Mesothelial cell of epicardium (in vitro differentiated cells): ENCODE measurements around the gene CIB4. TPM values are rescaled to one million over a fixed set of nuclear protein-coding genes. Genes with fewer than 3 reads are reported as not detected.

Experiments
- DNase-seq, 2 experiments: peaks; one replicate each; pipeline ENCODE4 v3.0.0; 2021; ENCODE audit warnings: low spot score in 2 of 2; ENCODE audit not compliant: unreplicated experiment in 2 of 2
- H3K27ac Mint-ChIP-seq: 2 replicates; pipeline ENCODE4 v1.8.0; 2021; ENCODE audit warnings: mixed read lengths
- H3K27me3 Mint-ChIP-seq: 2 replicates; pipeline ENCODE4 v1.8.0; 2021; ENCODE audit warnings: low read depth, mixed read lengths
- H3K36me3 Mint-ChIP-seq: 2 replicates; pipeline ENCODE4 v1.8.0; 2021; ENCODE audit warnings: mixed read lengths
- H3K4me1 Mint-ChIP-seq: 2 replicates; pipeline ENCODE4 v1.8.0; 2021; ENCODE audit warnings: mixed read lengths
- H3K4me3 Mint-ChIP-seq: 2 replicates; pipeline ENCODE4 v1.8.0; 2021; ENCODE audit warnings: mild to moderate bottlenecking, moderate library complexity, mixed read lengths
- H3K9me3 Mint-ChIP-seq: 2 replicates; pipeline ENCODE4 v1.8.0; 2021; ENCODE audit warnings: mixed read lengths
- total RNA-seq: library from RNA; stranded (reverse); gene quantifications from 3 replicates; pipeline ENCODE4 v1.2.1, GENCODE V29; 2021
- TF ChIP-seq, protein P1 (sequence below): fragments of 200-600 bp; sonication (generic); IDR thresholded peaks from one replicate; pipeline ENCODE4 v1.5.0; 2021; ENCODE audit warnings: antibody characterized with exemption; ENCODE audit not compliant: unreplicated experiment

The CIB4 gene
- total RNA-seq, 1 donor from 2014 or later, result not detected

DNA sequence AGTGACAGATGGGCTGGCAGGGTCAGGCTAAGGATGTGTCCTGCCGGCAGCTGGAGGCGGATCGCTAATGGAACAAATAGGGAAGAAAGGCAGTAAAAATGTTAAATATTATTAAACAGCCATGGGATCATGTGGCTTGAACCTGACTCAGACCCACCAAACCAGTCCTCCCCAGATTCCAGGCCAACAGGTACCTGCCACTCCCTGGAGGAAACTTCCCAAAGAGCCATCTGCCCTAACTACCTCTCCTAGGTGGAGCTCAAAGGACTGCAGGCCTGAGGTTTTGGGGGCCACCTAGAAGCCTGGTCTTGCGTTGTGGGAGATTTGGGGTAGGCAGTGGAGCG, 34.3 kb downstream of the CIB4 start:
- TF ChIP-seq, protein P1, sequence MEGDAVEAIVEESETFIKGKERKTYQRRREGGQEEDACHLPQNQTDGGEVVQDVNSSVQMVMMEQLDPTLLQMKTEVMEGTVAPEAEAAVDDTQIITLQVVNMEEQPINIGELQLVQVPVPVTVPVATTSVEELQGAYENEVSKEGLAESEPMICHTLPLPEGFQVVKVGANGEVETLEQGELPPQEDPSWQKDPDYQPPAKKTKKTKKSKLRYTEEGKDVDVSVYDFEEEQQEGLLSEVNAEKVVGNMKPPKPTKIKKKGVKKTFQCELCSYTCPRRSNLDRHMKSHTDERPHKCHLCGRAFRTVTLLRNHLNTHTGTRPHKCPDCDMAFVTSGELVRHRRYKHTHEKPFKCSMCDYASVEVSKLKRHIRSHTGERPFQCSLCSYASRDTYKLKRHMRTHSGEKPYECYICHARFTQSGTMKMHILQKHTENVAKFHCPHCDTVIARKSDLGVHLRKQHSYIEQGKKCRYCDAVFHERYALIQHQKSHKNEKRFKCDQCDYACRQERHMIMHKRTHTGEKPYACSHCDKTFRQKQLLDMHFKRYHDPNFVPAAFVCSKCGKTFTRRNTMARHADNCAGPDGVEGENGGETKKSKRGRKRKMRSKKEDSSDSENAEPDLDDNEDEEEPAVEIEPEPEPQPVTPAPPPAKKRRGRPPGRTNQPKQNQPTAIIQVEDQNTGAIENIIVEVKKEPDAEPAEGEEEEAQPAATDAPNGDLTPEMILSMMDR, result no peak
- Mint-ChIP-seq H3K27me3 (no peaks in the 10 kb centered on the region), H3K27ac (peak overlapping the region; percentile 73), H3K4me3 (no peak overlapping the region), H3K36me3 (no peaks in the 10 kb centered on the region), H3K4me1 (peaks cover 47% of the 10 kb centered on the region), H3K9me3 (no peaks in the 10 kb centered on the region)
- DNase-seq, result peak in 1 of 2 experiments; percentile 38

DNA sequence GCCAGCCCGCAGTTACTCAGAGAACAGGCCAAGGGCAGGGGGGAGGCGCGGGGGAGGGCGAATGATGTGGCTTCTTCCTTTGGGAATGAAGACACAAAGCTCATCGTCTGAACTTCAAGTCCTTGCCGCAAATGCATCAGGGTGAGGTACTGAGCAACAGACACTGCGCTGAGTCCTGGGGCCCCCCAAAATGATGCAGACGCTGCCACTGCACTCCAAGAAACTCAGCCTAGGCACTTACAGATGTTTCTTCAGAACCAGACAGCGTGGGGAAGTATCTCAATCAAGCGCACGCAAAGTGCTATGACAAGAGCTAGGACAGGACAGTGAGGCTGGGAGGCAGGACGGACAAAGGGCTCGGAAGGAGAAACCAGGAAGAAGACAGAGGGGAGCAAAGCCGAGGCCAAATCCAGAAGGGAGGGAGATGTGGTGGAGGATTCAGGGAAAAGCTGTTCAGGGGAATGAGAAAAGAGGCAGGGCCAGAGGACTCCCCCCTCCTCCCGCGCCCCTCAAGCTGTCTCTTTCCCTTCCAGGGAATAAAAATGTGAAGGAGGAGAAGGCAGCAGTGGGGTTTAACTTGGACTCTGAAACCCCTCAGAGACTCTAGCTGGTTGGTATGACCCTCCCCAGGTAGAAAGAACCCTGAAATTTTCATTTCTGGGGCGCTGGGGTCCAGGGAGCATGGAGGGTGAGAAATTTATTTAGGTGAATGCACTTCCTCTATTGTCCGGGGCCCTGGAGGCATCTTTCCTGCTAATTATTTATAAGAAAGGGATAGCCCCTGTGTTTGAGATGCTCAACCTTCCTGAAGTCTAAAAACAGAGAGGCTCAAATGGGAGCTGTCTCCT, 34.9 kb downstream of the CIB4 start:
- Mint-ChIP-seq H3K27ac (peak overlapping the region; percentile 73), H3K36me3 (no peaks in the 10 kb centered on the region), H3K9me3 (peaks cover 4% of the 10 kb centered on the region), H3K4me1 (peaks cover 42% of the 10 kb centered on the region), H3K27me3 (no peaks in the 10 kb centered on the region), H3K4me3 (no peak overlapping the region)
- TF ChIP-seq, protein P1, result no peak
- DNase-seq, result peak in 1 of 2 experiments; percentile 35

DNA sequence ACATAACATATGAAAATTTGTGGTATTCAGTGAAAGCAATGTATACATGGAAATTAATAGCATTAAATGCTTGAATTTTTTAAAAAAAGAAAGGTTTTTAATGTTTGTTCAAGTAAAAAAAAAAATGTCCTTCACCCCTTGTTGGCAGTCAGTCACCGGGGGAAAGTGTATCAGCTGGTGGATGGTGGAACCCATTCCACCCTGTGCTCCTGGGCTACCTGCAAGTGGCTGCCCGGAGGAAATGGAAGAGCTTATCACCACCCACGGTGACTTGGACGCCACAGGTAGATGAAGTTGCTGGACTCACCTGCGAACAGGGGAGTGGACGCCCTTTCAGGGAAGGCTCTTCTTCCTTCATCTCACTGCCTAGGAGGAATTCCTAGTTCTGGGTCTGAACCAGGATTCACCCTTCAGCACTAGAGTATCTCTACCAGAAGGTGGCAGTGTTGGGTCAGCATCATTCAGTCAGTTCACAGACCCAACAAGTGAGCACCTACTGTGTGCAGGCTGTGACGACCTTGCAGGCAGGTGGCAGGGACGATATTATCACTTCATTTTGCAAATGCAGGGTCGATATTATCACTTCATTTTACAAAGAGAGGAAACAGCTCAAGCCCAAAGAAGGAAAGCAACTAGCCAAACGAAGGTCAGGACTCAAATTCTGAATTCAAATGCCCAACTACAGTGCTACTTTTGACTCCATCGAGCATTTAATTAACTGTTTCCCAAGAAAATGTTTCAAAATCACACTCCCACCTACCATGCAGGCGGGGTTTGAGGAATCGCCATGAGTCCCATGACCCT, 35.8 kb downstream of the CIB4 start:
- TF ChIP-seq, protein P1, result peak; percentile 82
- Mint-ChIP-seq H3K9me3 (peaks cover 5% of the 10 kb centered on the region), H3K4me1 (peaks cover 34% of the 10 kb centered on the region), H3K36me3 (no peaks in the 10 kb centered on the region), H3K27me3 (no peaks in the 10 kb centered on the region), H3K4me3 (peak overlapping the region; percentile 43), H3K27ac (peak overlapping the region; percentile 88)
- peak in 1 of 2 experiments; percentile 46 for DNase-seq

DNA sequence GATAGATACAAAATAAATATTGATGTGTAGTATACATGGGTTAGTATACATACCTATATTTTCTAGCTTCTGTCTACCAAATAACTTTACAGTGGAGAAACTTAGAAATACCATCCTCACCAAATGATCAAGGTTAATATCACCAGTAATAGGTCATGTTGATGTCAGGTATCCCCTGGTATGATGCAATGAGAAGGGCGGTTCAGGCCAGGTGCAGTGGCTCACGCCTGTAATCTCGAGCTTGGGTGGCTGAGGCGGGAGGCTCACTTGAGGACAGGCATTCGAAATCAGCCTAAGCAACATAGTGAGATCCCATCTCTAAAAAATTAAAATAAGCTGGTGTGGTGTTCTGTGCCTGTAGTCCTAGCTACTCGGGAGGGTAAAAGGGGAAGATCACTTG, 38.6 kb downstream of the CIB4 start:
- no peak for DNase-seq
- H3K36me3 Mint-ChIP-seq, result no peaks in the 10 kb centered on the region
- no peak overlapping the region for H3K4me3 Mint-ChIP-seq
- TF ChIP-seq, protein P1, result no peak
- H3K9me3 Mint-ChIP-seq, result peaks cover 5% of the 10 kb centered on the region
- H3K27me3 Mint-ChIP-seq, result no peaks in the 10 kb centered on the region
- H3K27ac Mint-ChIP-seq, result no peak overlapping the region
- H3K4me1 Mint-ChIP-seq, result peaks cover 18% of the 10 kb centered on the region

DNA sequence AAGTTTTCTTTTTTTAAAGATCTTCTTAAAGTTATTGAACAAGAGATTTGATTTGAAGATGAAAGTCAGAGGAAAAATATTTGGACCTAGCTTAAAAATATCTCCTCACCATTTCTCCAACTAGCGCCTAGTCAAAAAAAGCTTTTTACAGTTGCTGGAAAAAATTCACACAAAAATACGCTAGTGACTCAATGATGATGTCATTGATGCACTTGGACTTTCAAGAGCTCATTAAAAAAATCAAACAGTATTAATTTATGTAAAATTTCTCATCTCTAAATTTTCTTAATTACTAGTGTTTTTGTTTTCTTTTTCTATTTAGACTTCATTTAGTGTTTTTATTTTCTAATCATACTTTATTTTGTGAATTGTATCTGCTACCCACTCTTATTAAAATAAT, 41.8 kb downstream of the CIB4 start:
- H3K27me3 Mint-ChIP-seq, result peaks cover 10% of the 10 kb centered on the region
- H3K9me3 Mint-ChIP-seq, result peaks cover 5% of the 10 kb centered on the region
- no peak overlapping the region for H3K4me3 Mint-ChIP-seq
- H3K36me3 Mint-ChIP-seq, result no peaks in the 10 kb centered on the region
- no peaks in the 10 kb centered on the region for H3K4me1 Mint-ChIP-seq
- DNase-seq, result no peak
- H3K27ac Mint-ChIP-seq, result no peak overlapping the region
- TF ChIP-seq, protein P1, result no peak
